Osteocyte (in vitro differentiated cells): Measurements from ENCODE around the gene RTN4. TPM values are rescaled to one million over a fixed set of nuclear protein-coding genes. Genes with fewer than 3 reads are reported as not detected.
A peak's percentile ranks its signal among the peaks of the same experiment; 100 is the strongest.

Source experiments
- DNase-seq: peaks from one replicate; pipeline ENCODE4 v3.0.0; 2021; ENCODE audit warnings: mixed read lengths; ENCODE audit not compliant: unreplicated experiment; ENCODE audit errors: extremely low spot score
- H3K27ac Mint-ChIP-seq: one replicate; pipeline ENCODE4 v1.8.0; 2021; ENCODE audit warnings: mild to moderate bottlenecking, mixed read lengths; ENCODE audit not compliant: unreplicated experiment
- H3K27me3 Mint-ChIP-seq: one replicate; pipeline ENCODE4 v1.8.0; 2021; ENCODE audit warnings: mixed read lengths; ENCODE audit not compliant: unreplicated experiment
- H3K36me3 Mint-ChIP-seq: one replicate; pipeline ENCODE4 v1.8.0; 2021; ENCODE audit warnings: mixed read lengths; ENCODE audit not compliant: unreplicated experiment
- H3K4me1 Mint-ChIP-seq: one replicate; pipeline ENCODE4 v1.8.0; 2021; ENCODE audit warnings: mixed read lengths; ENCODE audit not compliant: unreplicated experiment
- H3K4me3 Mint-ChIP-seq: one replicate; pipeline ENCODE4 v1.8.0; 2021; ENCODE audit warnings: mild to moderate bottlenecking, moderate library complexity, mixed read lengths; ENCODE audit not compliant: unreplicated experiment
- H3K9me3 Mint-ChIP-seq: one replicate; pipeline ENCODE4 v1.8.0; 2021; ENCODE audit warnings: mixed read lengths; ENCODE audit not compliant: unreplicated experiment
- total RNA-seq: library from RNA; stranded (reverse); gene quantifications from 2 replicates; pipeline ENCODE4 v1.2.1, GENCODE V29; 2021
- TF ChIP-seq, protein P1 (sequence below): fragments of 200-600 bp; sonication (generic); IDR thresholded peaks from 2 replicates; pipeline ENCODE4 v1.5.0; 2021; ENCODE audit warnings: antibody characterized with exemption, mild to moderate bottlenecking, moderate library complexity

The RTN4 gene
- total RNA-seq, 1 donor from 2014 or later = 532 TPM

DNA sequence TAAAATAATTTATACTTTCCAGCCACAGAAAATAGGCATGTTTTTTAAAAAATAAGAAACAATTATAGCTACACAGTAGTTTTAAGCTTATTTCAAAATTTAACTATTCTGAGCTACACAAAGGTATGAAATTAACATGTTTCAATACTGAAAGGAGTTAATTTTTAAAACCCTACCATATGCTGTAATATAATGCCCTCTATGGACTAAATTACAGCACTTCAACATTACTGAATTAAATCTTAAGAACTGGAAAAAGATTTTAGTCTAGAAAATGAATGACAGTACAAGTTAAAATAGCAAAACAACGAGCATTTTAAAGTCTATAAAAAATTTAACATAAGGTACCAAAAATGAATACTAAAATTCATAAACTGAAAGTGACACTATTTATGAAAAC, 36.3 kb downstream of the RTN4 start:
- Mint-ChIP-seq H3K27ac (no peak overlapping the region), H3K27me3 (no peaks in the 10 kb centered on the region), H3K9me3 (no peaks in the 10 kb centered on the region), H3K4me3 (no peak overlapping the region), H3K36me3 (peaks cover 20% of the 10 kb centered on the region), H3K4me1 (peaks cover 88% of the 10 kb centered on the region)
- TF ChIP-seq, protein P1, sequence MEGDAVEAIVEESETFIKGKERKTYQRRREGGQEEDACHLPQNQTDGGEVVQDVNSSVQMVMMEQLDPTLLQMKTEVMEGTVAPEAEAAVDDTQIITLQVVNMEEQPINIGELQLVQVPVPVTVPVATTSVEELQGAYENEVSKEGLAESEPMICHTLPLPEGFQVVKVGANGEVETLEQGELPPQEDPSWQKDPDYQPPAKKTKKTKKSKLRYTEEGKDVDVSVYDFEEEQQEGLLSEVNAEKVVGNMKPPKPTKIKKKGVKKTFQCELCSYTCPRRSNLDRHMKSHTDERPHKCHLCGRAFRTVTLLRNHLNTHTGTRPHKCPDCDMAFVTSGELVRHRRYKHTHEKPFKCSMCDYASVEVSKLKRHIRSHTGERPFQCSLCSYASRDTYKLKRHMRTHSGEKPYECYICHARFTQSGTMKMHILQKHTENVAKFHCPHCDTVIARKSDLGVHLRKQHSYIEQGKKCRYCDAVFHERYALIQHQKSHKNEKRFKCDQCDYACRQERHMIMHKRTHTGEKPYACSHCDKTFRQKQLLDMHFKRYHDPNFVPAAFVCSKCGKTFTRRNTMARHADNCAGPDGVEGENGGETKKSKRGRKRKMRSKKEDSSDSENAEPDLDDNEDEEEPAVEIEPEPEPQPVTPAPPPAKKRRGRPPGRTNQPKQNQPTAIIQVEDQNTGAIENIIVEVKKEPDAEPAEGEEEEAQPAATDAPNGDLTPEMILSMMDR = peak; percentile 28
- DNase-seq = no peak

DNA sequence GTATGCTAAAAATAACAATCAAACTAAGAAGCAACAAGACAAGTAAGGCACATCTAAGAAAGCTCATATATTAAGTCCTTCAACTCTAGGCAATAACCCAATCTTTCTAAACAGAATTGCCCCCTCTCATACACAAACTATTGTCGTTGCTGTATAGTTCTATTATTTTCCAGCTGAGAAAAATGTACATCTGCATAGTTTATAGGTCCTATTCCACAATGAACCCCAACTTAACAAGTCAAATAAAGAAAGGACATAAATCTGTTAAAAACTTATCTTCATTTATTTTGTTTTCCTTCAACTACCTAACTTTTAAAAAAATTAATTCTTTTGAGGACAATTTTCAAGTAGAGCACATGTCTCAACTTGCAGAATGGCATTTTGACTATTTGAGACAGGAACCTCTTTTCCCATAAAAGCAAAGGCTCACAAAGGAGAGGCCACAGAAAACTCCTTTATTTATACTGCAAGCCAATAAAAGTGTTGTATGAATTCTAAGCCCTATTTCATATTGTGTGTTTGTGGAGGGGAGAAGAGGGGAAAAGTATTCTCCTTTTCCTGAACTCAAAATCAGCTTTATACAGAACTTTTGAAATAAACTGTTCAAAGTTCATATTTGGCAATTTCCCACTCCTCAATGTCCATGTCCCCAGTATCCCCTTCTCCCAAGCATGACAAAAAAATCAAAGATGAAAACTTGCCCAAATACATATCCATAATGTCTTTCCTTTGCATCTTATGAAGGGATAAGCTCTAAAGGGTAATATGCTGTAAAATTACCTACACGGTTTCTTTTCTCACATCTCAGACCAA, 37.4 kb downstream of the RTN4 start:
- peak overlapping the region; percentile 80 for H3K27ac Mint-ChIP-seq
- peaks cover 12% of the 10 kb centered on the region for H3K36me3 Mint-ChIP-seq
- no peak for DNase-seq
- H3K9me3 Mint-ChIP-seq = no peaks in the 10 kb centered on the region
- H3K27me3 Mint-ChIP-seq = no peaks in the 10 kb centered on the region
- peaks cover 88% of the 10 kb centered on the region for H3K4me1 Mint-ChIP-seq
- TF ChIP-seq, protein P1 = no peak
- H3K4me3 Mint-ChIP-seq = no peak overlapping the region

DNA sequence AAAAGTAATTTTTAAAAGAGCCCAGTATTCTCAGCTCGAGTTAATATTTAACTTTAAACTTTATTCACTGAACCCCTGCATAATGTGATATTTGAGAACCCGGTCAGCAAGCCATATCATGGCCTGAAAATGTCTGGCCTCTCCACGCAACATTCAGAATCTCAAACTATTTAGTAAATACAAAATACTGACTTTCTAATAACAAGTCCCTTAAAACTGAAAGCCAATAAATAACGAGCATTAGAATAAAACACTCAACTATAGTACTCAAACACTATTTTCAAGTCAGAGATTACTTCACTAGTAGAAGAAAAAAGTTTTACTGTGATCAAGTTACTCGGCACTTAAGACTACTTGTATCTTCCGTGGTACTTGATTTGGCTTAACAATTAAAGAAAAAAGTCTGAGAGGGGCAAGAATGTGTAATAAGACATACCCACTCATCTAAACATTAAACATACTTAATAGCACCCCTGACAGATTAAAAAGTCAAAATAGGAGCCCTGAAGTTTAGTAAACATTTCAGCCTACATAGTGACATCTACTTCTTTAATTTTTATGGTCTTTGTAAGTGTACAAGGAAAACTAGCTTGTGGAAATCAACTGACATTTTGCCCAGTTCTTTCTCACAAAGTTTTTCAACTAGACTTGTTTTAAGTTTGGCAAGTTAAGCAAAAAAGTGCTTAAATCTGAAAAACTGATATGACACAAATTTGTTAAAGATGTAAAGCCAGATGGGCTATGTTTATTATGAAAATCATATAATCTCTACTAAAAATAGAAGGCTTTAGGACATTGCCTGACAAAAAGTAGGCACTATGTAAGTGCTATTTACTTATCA, 38.2 kb downstream of the RTN4 start:
- Mint-ChIP-seq H3K27ac (peak overlapping the region; percentile 80), H3K4me3 (peak overlapping the region; percentile 51), H3K36me3 (peaks cover 12% of the 10 kb centered on the region)

DNA sequence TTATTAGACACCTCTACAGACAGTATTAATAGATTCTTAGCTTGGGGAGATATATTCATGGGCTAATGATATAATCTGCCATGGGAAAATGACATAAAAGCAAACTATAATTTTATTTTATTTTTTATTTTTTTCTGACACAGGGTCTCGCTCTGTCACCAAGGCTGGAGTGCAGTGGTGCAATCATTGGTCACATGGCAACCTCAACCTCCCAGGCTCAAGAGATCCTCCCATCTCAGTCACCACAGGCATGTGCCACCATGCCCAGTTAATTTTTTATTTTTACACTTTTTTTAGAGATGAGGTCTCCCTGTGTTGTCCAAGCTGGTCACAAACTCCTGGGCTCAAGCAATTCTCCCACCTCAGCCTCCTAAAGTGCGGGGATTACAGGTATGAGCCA, 39.3 kb downstream of the RTN4 start:
- Mint-ChIP-seq H3K27ac (peak overlapping the region; percentile 80), H3K27me3 (no peaks in the 10 kb centered on the region), H3K4me3 (peak overlapping the region; percentile 23), H3K36me3 (peaks cover 9% of the 10 kb centered on the region), H3K9me3 (no peaks in the 10 kb centered on the region), H3K4me1 (peaks cover 96% of the 10 kb centered on the region)
- DNase-seq = no peak
- TF ChIP-seq, protein P1 = no peak

More for the DNA sequence above, 38.2 kb downstream of the RTN4 start:
- TF ChIP-seq, protein P1 = no peak
- no peaks in the 10 kb centered on the region for H3K27me3 Mint-ChIP-seq
- no peak for DNase-seq
- H3K9me3 Mint-ChIP-seq = no peaks in the 10 kb centered on the region
- peaks cover 90% of the 10 kb centered on the region for H3K4me1 Mint-ChIP-seq

DNA sequence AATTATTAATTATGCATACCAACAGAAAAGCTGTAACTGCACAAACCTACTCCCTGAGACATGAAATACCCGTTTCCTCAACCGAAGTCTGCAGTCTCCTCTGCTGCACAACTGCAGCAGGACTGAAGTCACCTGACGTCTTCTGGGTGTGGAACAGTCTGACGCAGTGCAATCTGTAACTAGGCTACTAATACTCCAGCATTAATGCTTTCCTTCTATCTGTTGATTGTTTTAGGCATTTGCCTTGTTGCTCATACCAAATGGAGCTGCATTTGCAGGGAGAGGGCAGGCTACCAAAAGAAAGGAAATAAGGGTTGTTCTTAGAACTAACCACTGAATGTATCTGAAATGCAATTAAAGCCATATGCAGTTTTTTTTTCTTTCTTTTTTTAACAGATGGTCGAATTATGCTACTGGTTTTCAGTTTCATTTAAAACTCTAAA, 40.1 kb downstream of the RTN4 start:
- Mint-ChIP-seq H3K9me3 (no peaks in the 10 kb centered on the region), H3K4me3 (peak overlapping the region; percentile 69), H3K4me1 (peaks cover 96% of the 10 kb centered on the region), H3K36me3 (peaks cover 6% of the 10 kb centered on the region), H3K27me3 (no peaks in the 10 kb centered on the region), H3K27ac (peak overlapping the region; percentile 80)
- DNase-seq = no peak
- TF ChIP-seq, protein P1 = no peak
